Measurements from ENCODE around the gene ETNK2. TPM values are rescaled to one million over a fixed set of nuclear protein-coding genes. Genes with fewer than 3 reads are reported as not detected.

The ETNK2 gene
- total RNA-seq, 1 experiment from 2014 or later = 11.2 TPM

DNA sequence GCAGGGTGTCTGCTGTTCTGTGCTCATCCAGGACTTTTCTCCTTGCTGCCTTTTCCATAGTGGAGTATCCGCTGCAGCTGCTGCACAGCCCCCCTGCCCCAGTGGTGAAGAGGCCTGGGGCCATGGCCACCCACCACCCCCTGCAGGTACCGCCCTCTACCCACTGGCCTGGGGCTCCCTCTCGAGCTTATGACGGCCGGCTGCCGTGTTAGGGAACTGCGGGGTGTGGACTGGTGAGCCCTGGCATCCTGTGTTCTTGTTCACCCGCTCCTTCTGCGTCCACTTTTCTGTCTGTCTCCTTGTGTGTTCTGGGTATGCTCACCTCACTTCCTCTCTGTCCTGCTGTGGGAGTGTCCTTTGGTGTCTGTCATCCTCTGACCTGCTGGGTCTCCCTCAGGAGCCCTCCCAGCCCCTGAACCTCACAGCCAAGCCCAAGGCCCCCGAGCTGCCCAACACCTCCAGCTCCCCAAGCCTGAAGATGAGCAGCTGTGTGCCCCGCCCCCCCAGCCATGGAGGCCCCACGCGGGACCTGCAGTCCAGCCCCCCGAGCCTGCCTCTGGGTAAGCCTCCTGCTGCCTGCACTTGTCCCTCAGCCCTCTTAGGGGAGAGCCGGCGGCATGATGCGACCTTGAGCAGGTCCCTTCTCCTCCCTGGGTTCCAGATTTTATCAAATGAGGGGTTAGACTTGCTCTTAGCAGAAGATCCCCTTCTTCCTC, 29.8 kb downstream of the ETNK2 start:
- Histone ChIP-seq H3K4me3 (no peak overlapping the region), H3K36me3 (no peaks in the 10 kb centered on the region; the same call in 1 of the 2 replicates), H3K27me3 (no peaks in the 10 kb centered on the region), H3K9me3 (no peaks in the 10 kb centered on the region)
- no peak for DNase-seq

DNA sequence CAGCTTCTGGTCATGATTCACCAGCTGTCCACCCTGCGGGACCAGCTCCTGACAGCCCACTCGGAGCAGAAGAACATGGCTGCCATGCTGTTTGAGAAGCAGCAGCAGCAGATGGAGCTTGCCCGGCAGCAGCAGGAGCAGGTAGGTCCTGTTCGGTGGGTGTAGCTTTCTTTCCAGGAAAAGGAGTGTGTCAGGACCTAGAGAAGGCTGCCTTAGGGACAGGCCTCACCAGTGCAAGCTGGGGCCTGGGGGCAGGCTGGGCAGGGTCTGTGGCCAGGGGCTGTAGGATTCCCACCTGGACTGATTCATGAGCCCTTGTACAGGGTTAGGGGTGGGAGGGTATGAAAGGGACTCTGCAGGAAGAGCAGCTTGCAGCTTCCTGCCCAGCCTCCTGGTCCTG, 35.3 kb downstream of the ETNK2 start:
- Histone ChIP-seq H3K27me3 (no peaks in the 10 kb centered on the region), H3K9me3 (no peaks in the 10 kb centered on the region), H3K36me3 (no peaks in the 10 kb centered on the region; the same call in 1 of the 2 replicates), H3K4me3 (no peak overlapping the region)
- no peak for DNase-seq

DNA sequence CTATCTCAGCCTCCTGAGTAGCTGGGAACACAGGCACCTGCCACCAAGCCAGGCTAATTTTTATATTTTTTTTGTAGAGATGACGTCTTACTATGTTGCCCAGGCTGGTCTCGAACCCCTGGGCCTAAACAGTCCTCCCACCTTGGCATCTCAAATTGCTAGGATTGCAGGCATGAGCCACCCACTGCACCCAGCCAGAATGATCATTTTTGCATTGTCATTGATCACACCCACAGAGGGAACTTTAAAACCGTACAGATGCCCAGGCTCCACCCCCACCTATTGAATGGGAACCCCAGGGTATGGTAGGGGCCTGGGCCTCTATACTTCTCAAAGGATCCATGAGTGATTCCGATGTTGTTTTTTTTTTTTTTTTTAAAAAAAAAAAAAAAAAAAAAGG, 36.7 kb downstream of the ETNK2 start:
- H3K36me3 ChIP-seq = no peaks in the 10 kb centered on the region; the same call in 1 of the 2 replicates
- no peak overlapping the region for H3K4me3 ChIP-seq
- H3K9me3 ChIP-seq = no peaks in the 10 kb centered on the region
- no peak for DNase-seq
- H3K27me3 ChIP-seq = no peaks in the 10 kb centered on the region

DNA sequence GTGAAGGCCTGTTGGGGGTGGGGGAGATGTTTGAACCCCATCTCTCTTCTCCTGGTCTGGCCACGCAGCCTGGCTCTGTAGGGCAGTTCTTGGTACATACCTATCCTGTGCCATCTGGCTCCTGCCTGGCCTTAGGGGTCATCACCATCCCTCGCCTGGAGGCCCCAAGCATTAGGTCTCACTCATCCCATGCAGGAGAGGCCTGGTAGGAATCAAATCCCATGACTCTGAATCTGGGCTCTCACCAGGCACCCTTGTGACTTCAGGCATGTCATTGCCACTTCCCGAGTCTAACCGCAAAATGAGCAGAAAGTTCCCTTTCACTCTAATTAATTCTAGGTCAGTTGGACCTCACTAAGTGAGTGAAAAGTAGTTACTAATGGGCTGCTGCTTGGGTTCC, 37.2 kb downstream of the ETNK2 start:
- no peaks in the 10 kb centered on the region for H3K27me3 ChIP-seq
- no peak overlapping the region for H3K4me3 ChIP-seq
- H3K9me3 ChIP-seq = no peaks in the 10 kb centered on the region
- DNase-seq = no peak
- H3K36me3 ChIP-seq = no peaks in the 10 kb centered on the region; the same call in 1 of the 2 replicates

DNA sequence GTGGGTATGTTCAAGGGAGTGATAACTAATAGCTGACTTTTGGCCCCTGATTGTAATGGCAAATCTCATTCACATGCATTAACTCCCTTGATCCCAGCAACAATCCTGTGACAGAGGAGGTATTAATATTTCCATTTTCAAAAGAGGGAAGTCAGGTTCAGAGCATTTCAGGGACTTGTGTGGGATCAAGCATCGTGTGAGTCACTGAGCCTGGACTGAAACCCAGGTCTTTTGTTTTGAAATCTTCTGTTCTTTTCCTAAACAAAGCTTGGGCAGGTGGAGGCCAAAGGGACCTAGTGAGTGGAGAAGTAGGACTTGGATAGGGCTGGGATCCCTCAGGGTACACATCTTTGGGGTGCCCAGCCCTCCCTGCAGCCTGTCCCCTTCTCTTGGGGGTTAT, 37.9 kb downstream of the ETNK2 start:
- Histone ChIP-seq H3K27me3 (no peaks in the 10 kb centered on the region), H3K4me3 (no peak overlapping the region), H3K9me3 (no peaks in the 10 kb centered on the region), H3K36me3 (no peaks in the 10 kb centered on the region; the same call in 1 of the 2 replicates)
- DNase-seq = no peak

DNA sequence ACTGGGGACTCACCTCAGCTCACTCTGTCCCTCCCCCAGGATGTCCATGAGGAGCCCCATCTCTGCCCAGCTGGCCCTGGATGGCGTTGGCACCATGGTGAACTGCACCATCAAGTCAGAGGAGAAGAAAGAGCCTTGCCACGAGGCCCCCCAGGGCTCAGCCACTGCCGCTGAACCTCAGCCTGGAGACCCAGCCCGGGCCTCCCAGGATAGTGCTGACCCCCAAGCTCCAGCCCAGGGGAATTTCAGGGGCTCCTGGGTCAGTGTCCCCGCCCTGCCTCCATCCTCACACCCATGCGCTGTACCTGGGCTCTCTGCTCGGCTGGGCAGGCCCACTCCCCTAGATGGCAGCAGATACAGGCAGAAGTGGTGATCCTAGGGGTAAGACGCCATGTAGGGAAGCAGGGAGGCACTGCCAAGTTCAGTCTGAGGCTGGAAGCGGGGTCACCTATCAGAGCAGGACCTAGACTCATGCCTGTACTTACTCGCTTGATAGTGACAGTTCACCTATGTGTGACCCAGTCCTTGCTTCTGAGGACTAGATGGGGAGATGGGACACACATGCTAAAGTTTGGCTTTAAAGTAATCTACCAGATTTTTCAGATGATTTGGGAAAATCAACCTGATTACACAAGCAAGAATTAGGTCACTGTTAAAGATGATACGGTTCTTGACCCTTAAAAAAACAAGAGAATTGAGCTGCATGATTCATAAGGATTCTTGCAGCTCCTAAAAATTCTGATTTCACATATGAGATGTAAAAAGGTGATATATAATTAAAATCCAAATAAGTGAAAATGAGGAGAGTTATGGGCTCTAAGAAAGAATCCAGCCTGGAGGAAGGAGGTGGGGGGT, 38.7 kb downstream of the ETNK2 start:
- no peak for DNase-seq
- no peaks in the 10 kb centered on the region for H3K27me3 ChIP-seq
- H3K9me3 ChIP-seq = no peaks in the 10 kb centered on the region
- H3K36me3 ChIP-seq = no peaks in the 10 kb centered on the region
- H3K4me3 ChIP-seq = no peak overlapping the region

DNA sequence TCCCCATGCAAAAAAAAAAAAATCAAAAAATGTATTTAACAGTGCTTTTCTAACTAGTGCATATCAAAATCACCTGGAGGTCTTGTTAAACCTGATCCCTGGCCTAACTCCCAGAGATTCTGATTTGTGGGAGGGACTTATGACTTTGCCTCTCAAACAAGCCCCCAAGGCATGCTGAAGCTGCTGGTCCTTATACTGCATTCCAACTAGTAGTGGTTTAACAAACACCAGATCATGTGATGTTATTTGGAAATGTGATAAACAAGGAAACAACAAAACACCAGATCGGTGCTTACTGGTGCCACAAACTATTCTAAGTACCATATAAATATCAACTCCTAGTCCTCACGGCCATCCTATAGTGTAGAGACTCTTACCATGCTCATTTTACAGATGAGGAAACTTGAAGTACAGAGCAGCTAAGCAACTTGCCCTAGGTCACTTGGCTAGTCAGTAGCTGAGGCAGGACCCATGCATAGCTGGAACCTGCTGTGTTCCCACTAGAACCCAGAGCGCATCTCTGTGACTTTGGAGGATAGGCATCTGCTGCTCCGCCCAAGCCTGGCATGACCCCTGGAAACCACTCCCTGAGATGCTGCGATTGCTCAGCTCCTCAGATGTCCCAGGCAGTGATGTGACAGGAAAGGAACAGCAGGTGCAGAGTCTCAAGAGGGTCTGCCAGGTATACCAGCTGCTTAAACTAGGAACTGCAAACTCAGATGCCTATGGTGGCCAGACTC, 40.8 kb downstream of the ETNK2 start:
- Histone ChIP-seq H3K36me3 (no peaks in the 10 kb centered on the region), H3K9me3 (no peaks in the 10 kb centered on the region), H3K4me3 (no peak overlapping the region), H3K27me3 (no peaks in the 10 kb centered on the region)
- no peak for DNase-seq

DNA sequence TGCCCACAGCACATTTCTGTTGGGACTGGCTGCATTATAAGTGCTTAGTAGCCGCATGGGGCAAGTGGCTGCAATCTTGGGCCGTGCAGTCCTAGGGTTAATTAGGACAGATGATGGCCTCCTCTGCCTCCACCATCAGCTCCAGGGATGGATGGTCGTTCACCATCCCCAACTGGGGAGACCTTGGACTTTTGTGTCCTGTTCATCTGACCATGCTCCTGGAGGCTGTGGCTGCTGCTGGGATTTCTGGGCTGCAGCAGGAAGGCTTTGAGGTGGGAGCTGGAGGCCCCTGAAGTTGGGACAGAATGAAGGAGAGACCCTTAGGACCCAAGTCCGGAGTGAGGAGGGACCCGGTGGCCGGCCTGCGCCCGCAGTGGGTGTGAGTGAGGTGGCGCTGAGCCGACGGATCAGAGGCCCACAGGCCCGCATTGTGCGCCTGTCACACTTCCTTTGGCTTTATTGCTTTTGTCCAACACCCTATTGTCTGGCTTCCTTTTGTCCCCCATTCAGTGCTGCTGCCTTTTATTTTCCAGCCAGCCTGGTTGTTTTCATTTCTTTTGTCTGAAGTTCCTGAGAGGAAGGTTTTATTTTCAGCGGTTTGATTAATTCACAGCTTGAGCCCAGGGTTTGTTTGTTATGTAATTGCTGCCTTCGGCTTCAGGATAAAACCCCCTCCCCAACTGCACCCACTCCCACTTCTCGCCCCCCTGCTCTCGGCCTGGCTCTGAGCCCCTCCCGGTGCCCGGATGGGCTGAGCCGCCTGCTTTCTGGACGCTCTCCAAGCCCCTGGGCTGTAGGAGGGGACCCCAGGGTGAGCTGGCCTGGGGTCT, 43.3 kb downstream of the ETNK2 start:
- no peak for DNase-seq
- Histone ChIP-seq H3K4me3 (no peak overlapping the region), H3K9me3 (no peaks in the 10 kb centered on the region), H3K36me3 (no peaks in the 10 kb centered on the region), H3K27me3 (no peaks in the 10 kb centered on the region)

DNA sequence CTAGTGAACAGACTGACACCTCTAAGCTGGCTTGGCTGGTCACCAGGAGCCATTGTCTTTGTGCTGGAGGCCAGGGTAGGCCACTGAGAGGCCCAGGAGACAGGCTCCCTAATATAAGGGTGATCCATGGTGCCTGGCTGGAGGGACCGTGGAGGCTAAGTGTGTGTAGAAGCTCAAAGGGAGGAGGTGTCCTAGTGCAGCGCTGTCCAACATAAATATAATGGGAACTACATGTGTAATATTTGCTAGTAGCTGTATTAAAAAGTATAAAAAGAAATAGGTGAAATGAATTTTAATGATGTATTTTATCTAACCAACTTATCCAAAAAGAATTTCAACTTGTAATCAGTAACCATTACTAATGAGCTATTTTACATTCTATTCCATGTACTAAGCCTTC, 44.0 kb downstream of the ETNK2 start:
- Histone ChIP-seq H3K36me3 (no peaks in the 10 kb centered on the region), H3K9me3 (no peaks in the 10 kb centered on the region)

DNA sequence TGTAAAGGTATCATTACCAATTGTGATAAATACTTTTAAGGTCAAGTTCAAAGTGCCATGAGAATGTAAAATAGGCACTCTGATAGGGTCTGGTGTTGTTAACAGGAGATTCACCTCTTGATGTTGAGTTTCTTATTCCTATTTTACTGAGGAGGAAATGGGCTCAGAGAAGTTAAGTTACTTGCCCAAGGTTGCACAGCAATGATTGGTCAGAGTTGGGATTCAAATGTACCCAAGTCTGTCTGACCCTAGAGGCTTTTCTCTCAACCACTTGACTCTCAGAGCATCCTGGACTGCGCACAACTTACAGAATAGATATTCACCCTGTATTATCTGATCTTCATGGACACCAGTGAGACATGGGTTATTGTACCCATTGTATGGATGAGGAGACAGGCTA, 45.0 kb downstream of the ETNK2 start:
- Histone ChIP-seq H3K9me3 (no peaks in the 10 kb centered on the region), H3K4me3 (no peak overlapping the region), H3K36me3 (no peaks in the 10 kb centered on the region), H3K27me3 (no peaks in the 10 kb centered on the region)
- no peak for DNase-seq

More for the DNA sequence above, 44.0 kb downstream of the ETNK2 start:
- no peaks in the 10 kb centered on the region for H3K27me3 ChIP-seq
- H3K4me3 ChIP-seq = no peak overlapping the region
- DNase-seq = no peak

DNA sequence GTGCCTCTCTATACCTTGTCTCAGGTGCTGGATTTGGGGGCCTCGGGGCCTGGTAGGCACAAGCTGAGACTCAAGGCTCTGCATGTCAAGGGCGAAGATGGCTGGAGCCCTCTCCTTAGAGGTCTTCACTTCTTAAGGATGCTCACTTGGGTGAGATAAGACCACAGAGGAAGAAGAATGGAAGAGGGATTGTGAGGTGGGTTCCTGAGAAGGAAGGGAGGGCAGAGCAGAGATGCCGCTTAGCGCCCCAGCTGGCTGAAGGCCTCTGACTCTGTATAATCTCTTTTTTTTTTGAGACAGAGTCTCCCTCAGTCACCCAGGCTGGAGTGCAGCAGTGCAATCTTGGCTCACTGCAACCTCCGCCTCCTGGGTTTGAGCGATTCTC, 46.7 kb downstream of the ETNK2 start:
- no peaks in the 10 kb centered on the region for H3K9me3 ChIP-seq
- H3K27me3 ChIP-seq = no peaks in the 10 kb centered on the region
- no peak overlapping the region for H3K4me3 ChIP-seq
- no peak for DNase-seq
- H3K36me3 ChIP-seq = no peaks in the 10 kb centered on the region

DNA sequence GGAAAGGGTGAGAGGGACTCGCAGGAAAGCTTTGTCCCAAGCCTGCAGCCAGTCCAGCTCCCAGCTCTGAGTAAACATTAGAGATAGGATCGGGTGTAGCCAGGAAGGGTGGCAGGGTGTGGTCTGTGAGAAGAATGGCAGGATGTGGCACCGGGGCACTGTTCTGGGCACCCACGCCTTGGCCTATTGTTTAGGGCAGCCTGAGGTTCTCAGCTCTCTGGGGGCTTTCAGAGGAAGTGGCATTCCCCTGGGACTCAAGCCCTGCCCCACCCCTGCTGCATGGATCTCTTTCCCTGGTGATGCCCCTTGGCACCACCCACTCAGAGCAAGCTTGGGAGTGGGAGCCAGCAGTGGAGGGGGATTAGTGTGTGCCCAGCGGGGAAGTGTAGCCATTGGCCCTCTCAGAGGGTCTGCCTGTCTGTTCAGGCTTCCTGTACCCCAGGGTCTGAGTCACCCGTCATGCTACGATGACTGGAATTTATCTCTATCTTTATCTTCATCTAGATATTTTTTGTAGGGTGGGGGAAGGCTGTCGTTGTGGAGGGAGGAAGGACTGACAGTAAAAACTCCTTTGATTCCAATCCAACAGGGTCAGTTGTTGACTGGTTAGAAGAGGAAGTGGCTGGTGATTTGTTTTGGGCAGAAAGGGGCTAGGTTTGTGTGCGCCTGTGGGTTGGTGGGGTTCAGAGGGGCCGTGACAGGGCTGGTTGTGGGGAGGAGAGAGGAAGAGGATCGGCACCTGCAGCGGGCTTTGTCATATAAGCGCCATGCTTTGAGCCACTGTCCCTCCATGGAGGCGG, 47.3 kb downstream of the ETNK2 start:
- H3K4me3 ChIP-seq = no peak overlapping the region
- H3K9me3 ChIP-seq = no peaks in the 10 kb centered on the region
- no peak for DNase-seq

DNA sequence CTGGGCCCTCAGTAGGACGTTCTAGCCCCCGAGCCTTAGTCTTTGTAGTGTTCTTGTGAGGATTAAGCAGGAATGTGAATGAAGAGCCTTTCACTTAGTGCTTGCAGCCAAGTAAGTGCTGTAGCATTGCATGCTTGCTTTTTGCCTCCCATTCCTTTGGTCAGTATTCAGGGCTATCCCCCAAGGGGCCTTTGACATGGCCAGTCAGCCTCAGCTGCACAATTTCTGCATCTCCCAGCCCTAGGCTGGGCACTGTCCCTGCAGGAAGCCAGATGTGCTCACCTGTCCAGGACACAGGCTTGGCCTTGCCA, 48.5 kb downstream of the ETNK2 start:
- no peaks in the 10 kb centered on the region for H3K9me3 ChIP-seq
- H3K27me3 ChIP-seq = no peaks in the 10 kb centered on the region
- H3K4me3 ChIP-seq = no peak overlapping the region
- DNase-seq = no peak
- no peaks in the 10 kb centered on the region for H3K36me3 ChIP-seq

More for the DNA sequence above, 47.3 kb downstream of the ETNK2 start:
- no peaks in the 10 kb centered on the region for H3K36me3 ChIP-seq
- H3K27me3 ChIP-seq = no peaks in the 10 kb centered on the region

DNA sequence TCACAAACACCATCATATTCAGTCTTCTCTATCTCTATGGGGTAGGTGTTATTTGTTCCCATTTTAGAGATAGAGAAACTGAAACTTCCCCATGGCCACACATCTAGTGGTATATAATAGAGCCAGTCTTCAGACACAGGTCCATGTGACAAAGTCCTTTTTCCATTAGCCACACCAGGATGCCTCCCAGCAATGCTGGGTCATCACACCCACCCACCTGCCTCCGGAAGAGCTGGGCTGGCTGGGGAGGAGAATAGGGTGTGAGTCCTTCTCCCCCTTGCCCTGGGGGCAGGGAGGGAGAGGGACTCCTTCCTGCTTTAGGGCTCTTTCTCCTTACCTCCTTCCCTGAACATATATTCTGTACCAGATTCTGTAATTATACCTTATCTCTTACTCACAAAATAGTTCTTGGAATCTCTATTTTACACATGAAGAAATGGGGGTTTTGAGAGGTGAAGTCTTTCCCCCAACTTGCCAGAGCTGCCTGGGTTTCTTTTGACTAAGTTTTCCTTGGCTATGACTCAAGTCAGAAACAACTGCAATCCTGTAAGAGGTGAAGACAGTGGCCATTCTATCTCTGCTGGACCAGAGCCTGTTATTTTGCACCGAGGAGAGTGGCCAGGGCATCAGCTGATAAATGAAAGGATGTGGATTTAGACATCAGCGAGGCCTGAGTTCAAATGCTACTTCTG, 49.0 kb downstream of the ETNK2 start:
- Histone ChIP-seq H3K27me3 (no peaks in the 10 kb centered on the region), H3K9me3 (no peaks in the 10 kb centered on the region), H3K4me3 (no peak overlapping the region), H3K36me3 (no peaks in the 10 kb centered on the region)
- DNase-seq = no peak

DNA sequence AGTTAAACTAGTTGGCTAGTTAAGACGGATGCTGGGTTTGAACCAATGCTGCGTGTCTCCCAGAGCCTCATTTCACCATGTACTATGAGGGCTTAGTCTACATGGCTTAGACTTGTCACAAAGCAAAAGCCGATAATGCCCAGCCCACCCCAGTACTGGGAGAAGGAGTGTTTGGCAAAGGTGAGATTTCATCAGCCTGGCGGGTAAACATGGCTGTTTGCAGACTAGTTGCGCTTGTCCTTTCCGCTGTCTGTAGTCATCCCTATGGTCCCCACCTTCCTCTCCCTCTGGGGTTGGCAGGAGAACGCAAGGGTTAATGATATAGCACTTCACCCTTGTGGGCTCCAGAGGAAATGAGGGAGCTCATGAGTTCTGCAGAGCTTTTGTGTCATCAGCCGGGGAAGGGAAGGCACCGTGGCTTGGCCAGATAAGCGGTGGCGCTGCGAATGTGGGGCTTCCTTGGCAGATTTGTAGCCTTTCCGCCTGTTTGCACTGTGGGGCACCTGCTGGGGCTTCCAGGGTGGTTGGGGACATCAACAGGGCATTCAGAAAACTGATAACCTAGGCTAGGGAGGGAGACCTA, 49.7 kb downstream of the ETNK2 start:
- no peak for DNase-seq
- Histone ChIP-seq H3K27me3 (no peaks in the 10 kb centered on the region), H3K4me3 (no peak overlapping the region), H3K9me3 (no peaks in the 10 kb centered on the region), H3K36me3 (no peaks in the 10 kb centered on the region)

Measured in MG63 (cell line).